Mesenchymal stem cell (in vitro differentiated cells and primary cell): ENCODE measurements around the gene FAM240A.

ENCODE experiments used
- DNase-seq: peaks from one replicate; pipeline ENCODE4 v3.0.0-alpha.2; 2013
- H2AFZ ChIP-seq: one replicate; pipeline ENCODE4 v1.6.1; 2013; ENCODE audit warnings: low read depth, mild to moderate bottlenecking, control low read depth, inconsistent platforms, low read length, moderate library complexity
- H2AK5ac ChIP-seq: 2 replicates; pipeline ENCODE4 v1.6.1; 2013; ENCODE audit warnings: low read length, moderate library complexity, mild to moderate bottlenecking, inconsistent platforms; ENCODE audit not compliant: severe bottlenecking
- H2BK120ac ChIP-seq: one replicate; pipeline ENCODE4 v1.6.1; 2013; ENCODE audit warnings: low read depth, mild to moderate bottlenecking, inconsistent platforms, low read length, moderate library complexity
- H2BK12ac ChIP-seq, 2 experiments: one replicate each; pipeline ENCODE4 v1.6.1; 2013; ENCODE audit warnings: inconsistent platforms in 2 of 2, low read length in 2 of 2, mild to moderate bottlenecking in 2 of 2, moderate library complexity in 2 of 2, control low read depth in 1 of 2
- H2BK15ac ChIP-seq: one replicate; pipeline ENCODE4 v1.6.1; 2013; ENCODE audit warnings: mild to moderate bottlenecking, low read depth, inconsistent platforms; ENCODE audit not compliant: poor library complexity, severe bottlenecking
- H2BK5ac ChIP-seq: 2 replicates; pipeline ENCODE4 v1.6.1; 2013; ENCODE audit warnings: low read depth, mild to moderate bottlenecking, low read length, control low read depth, inconsistent platforms; ENCODE audit not compliant: poor library complexity, severe bottlenecking
- H3K14ac ChIP-seq, 2 experiments: one replicate each; pipeline ENCODE4 v1.6.1; 2013; ENCODE audit warnings: inconsistent platforms in 2 of 2, low read length in 2 of 2, control low read depth in 1 of 2, mild to moderate bottlenecking in 1 of 2, moderate library complexity in 1 of 2
- H3K18ac ChIP-seq, 2 experiments: one replicate each; pipeline ENCODE4 v1.6.1; 2013; ENCODE audit warnings: inconsistent platforms in 2 of 2, low read length in 2 of 2, control low read depth in 1 of 2, low read depth in 1 of 2, mild to moderate bottlenecking in 1 of 2
- H3K23ac ChIP-seq, 2 experiments: one replicate each; pipeline ENCODE4 v1.6.1; 2013; ENCODE audit warnings: inconsistent platforms in 2 of 2, low read length in 2 of 2, mild to moderate bottlenecking in 2 of 2, moderate library complexity in 2 of 2, control low read depth in 1 of 2
- H3K27ac ChIP-seq: 2 replicates; pipeline ENCODE4 v1.5.1; 2013; ENCODE audit warnings: mild to moderate bottlenecking, moderate library complexity, low read length, control low read depth, inconsistent platforms; ENCODE audit not compliant: poor library complexity, severe bottlenecking
- H3K27me3 ChIP-seq, 2 experiments: 2 replicates each; pipeline versions ENCODE4 v1.6.1 to v1.7.0; 2013; ENCODE audit warnings: low read length in 2 of 2, mild to moderate bottlenecking in 2 of 2, moderate library complexity in 2 of 2, control low read depth in 1 of 2, inconsistent platforms in 1 of 2; ENCODE audit not compliant: control insufficient read depth in 1 of 2, insufficient read depth in 1 of 2
- H3K36me3 ChIP-seq, 2 experiments: 2 replicates each; pipeline versions ENCODE4 v1.6.1 to v1.7.0; 2013; ENCODE audit warnings: low read length in 2 of 2, control low read depth in 1 of 2, inconsistent platforms in 1 of 2, low read depth in 1 of 2, mild to moderate bottlenecking in 1 of 2; ENCODE audit not compliant: insufficient read depth in 2 of 2, control insufficient read depth in 1 of 2
- H3K4ac ChIP-seq, 2 experiments: one replicate each; pipeline ENCODE4 v1.6.1; 2013; ENCODE audit warnings: inconsistent platforms in 2 of 2, low read length in 2 of 2, mild to moderate bottlenecking in 2 of 2, moderate library complexity in 2 of 2, control low read depth in 1 of 2, low read depth in 1 of 2
- H3K4me1 ChIP-seq: 2 replicates; pipeline ENCODE4 v1.6.1; 2013; ENCODE audit warnings: low read depth, low read length, control low read depth; ENCODE audit not compliant: control insufficient read depth, insufficient read depth
- H3K4me2 ChIP-seq: 2 replicates; pipeline ENCODE4 v1.6.1; 2013; ENCODE audit warnings: low read length, mild to moderate bottlenecking, inconsistent platforms; ENCODE audit not compliant: poor library complexity, severe bottlenecking
- H3K4me3 ChIP-seq, 2 experiments: 2 replicates each; pipeline versions ENCODE4 v1.5.1 to v1.7.0; 2013; ENCODE audit warnings: low read length in 2 of 2, mild to moderate bottlenecking in 2 of 2, control low read depth in 1 of 2, low read depth in 1 of 2; ENCODE audit not compliant: insufficient read depth in 1 of 2
- H3K79me1 ChIP-seq: replicated peaks from 2 replicates; pipeline ENCODE4 v1.6.1; 2013; ENCODE audit warnings: mild to moderate bottlenecking, control low read depth, low read length, inconsistent platforms; ENCODE audit not compliant: poor library complexity, severe bottlenecking
- H3K9ac ChIP-seq: 2 replicates; pipeline ENCODE4 v1.7.0; 2013; ENCODE audit warnings: mild to moderate bottlenecking, low read length, moderate library complexity
- H3K9me3 ChIP-seq: 2 replicates; pipeline ENCODE4 v1.7.0; 2013; ENCODE audit warnings: mild to moderate bottlenecking, low read length; ENCODE audit not compliant: control insufficient read depth
- H4K8ac ChIP-seq: one replicate; pipeline ENCODE4 v1.6.1; 2013; ENCODE audit warnings: inconsistent platforms, mild to moderate bottlenecking, low read length, moderate library complexity
- H4K91ac ChIP-seq: one replicate; pipeline ENCODE4 v1.6.1; 2013; ENCODE audit warnings: mild to moderate bottlenecking, low read length, inconsistent platforms
- WGBS: methylation state at CpG from one replicate; pipeline ENCODE4 v1.1.7; 2013; ENCODE audit warnings: mixed read lengths; 5-methylcytosine and 5-hydroxymethylcytosine counted together

Gene FAM240A

GRCh38 chr3:46593274-46593862, 19.0 kb upstream of the FAM240A start:
- no peak overlapping the region for H4K91ac ChIP-seq
- no peak overlapping the region for H2BK120ac ChIP-seq
- no peak overlapping the region for H3K9ac ChIP-seq
- H3K18ac ChIP-seq = no peak overlapping the region
- H3K9me3 ChIP-seq = no peaks in the 10 kb centered on the region
- H2BK15ac ChIP-seq = no peak overlapping the region
- no peak overlapping the region for H3K23ac ChIP-seq
- no peak overlapping the region for H2AK5ac ChIP-seq
- no peak overlapping the region for H2BK12ac ChIP-seq
- no peaks in the 10 kb centered on the region for H3K79me1 ChIP-seq
- H2AFZ ChIP-seq = no peak overlapping the region
- DNase-seq = no peak
- no peak overlapping the region for H3K4ac ChIP-seq
- peaks cover 0 to 4% of the 10 kb centered on the region in 2 experiments for H3K27me3 ChIP-seq
- no peak overlapping the region for H2BK5ac ChIP-seq
- no peak overlapping the region for H3K4me2 ChIP-seq
- H3K4me3 ChIP-seq = no peak overlapping the region
- H4K8ac ChIP-seq = no peak overlapping the region
- no peak overlapping the region for H3K27ac ChIP-seq
- H3K36me3 ChIP-seq = no peaks in the 10 kb centered on the region
- 78% methylated on average over 12 of the region's 14 CpGs for WGBS
- H3K4me1 ChIP-seq = no peaks in the 10 kb centered on the region
- H3K14ac ChIP-seq = no peak overlapping the region

DNA sequence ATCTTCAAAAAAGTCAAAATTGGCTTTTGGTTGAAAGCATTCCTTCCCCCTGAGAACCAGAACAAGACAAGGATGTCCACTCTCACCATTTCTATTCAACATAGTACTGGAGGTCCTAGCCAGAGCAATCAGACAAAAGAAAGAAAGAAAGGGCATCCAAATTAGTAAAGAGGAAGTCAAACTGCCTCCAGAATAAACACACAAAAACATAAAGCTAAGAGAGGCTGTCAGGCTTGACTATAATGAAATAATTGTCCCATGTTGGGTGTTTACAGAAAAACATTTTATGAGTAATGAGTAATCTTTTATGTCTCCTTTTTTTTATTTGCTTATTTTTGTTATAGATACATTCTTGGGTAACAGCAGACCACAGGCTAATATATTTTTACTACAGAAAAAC, 18.3 kb upstream of the FAM240A start:
- H3K27me3 ChIP-seq = peaks cover 0 to 4% of the 10 kb centered on the region in 2 experiments
- no peak overlapping the region for H3K4me3 ChIP-seq
- no peak overlapping the region for H3K23ac ChIP-seq
- no peak for DNase-seq
- H3K9ac ChIP-seq = no peak overlapping the region
- no peaks in the 10 kb centered on the region for H3K36me3 ChIP-seq
- no peak overlapping the region for H3K27ac ChIP-seq
- H3K79me1 ChIP-seq = no peaks in the 10 kb centered on the region
- H3K4ac ChIP-seq = no peak overlapping the region
- no peak overlapping the region for H2BK15ac ChIP-seq
- no peak overlapping the region for H4K91ac ChIP-seq
- H2AFZ ChIP-seq = no peak overlapping the region
- H2BK120ac ChIP-seq = no peak overlapping the region
- H3K4me1 ChIP-seq = no peaks in the 10 kb centered on the region
- no peak overlapping the region for H2AK5ac ChIP-seq
- no peak overlapping the region for H2BK12ac ChIP-seq
- no peak overlapping the region for H4K8ac ChIP-seq
- H3K18ac ChIP-seq = no peak overlapping the region
- H3K9me3 ChIP-seq = no peaks in the 10 kb centered on the region
- no peak overlapping the region for H3K4me2 ChIP-seq
- H3K14ac ChIP-seq = no peak overlapping the region
- no peak overlapping the region for H2BK5ac ChIP-seq

DNA sequence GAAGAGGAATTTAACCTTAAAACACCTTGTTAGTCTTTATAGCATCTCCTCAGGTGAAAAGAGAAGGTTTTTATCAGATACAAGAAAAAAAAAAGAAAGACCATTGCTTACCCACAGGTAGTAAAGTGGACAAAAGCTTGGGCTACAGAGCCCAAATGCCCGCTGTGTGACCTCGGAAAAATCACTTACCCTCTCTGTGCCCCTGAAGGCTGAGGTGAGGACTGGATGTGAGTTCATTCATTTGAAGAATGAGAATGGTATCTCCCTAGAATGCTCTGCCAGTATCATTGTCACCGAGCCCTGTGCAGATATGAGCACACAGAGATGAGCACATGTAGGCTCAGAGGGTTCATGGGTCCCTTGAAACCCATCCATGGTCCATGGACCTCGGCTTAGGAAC, 17.6 kb upstream of the FAM240A start:
- 99% methylated on average over 3 of the region's 4 CpGs for WGBS
- H2BK15ac ChIP-seq = no peak overlapping the region
- no peak overlapping the region for H3K4ac ChIP-seq
- DNase-seq = no peak
- H3K36me3 ChIP-seq = no peaks in the 10 kb centered on the region
- no peak overlapping the region for H3K23ac ChIP-seq
- H3K4me2 ChIP-seq = no peak overlapping the region
- no peak overlapping the region for H4K91ac ChIP-seq
- no peaks in the 10 kb centered on the region for H3K4me1 ChIP-seq
- peaks cover 0 to 5% of the 10 kb centered on the region in 2 experiments for H3K27me3 ChIP-seq
- H2BK12ac ChIP-seq = no peak overlapping the region
- no peaks in the 10 kb centered on the region for H3K9me3 ChIP-seq
- no peak overlapping the region for H2AFZ ChIP-seq
- no peak overlapping the region for H3K4me3 ChIP-seq
- H3K79me1 ChIP-seq = no peaks in the 10 kb centered on the region
- H3K14ac ChIP-seq = no peak overlapping the region
- no peak overlapping the region for H3K9ac ChIP-seq
- no peak overlapping the region for H2BK120ac ChIP-seq
- H2BK5ac ChIP-seq = no peak overlapping the region
- H3K18ac ChIP-seq = no peak overlapping the region
- no peak overlapping the region for H2AK5ac ChIP-seq
- H3K27ac ChIP-seq = no peak overlapping the region
- no peak overlapping the region for H4K8ac ChIP-seq

- Histone ChIP-seq H3K4ac (no peak overlapping the region), H3K14ac (no peak overlapping the region), H3K79me1 (no peaks in the 10 kb centered on the region), H3K27me3 (peaks cover 0 to 9% of the 10 kb centered on the region in 2 experiments), H3K23ac (no peak overlapping the region), H3K9ac (no peak overlapping the region), H4K8ac (no peak overlapping the region), H3K4me3 (no peak overlapping the region), H3K27ac (no peak overlapping the region), H2BK5ac (no peak overlapping the region), H3K4me1 (no peaks in the 10 kb centered on the region), H3K36me3 (no peaks in the 10 kb centered on the region), H3K4me2 (no peak overlapping the region), H3K18ac (no peak overlapping the region), H3K9me3 (no peaks in the 10 kb centered on the region), H2BK15ac (no peak overlapping the region), H2BK12ac (no peak overlapping the region), H4K91ac (no peak overlapping the region), H2AK5ac (no peak overlapping the region), H2BK120ac (no peak overlapping the region), H2AFZ (no peak overlapping the region)
- WGBS = 91% methylated on average over 8 of the region's 8 CpGs
- no peak for DNase-seq
Observed at GRCh38 chr3:46595819-46596314, 16.5 kb upstream of the FAM240A start.
